ENCODE data around the gene BRAT1. TPM values are rescaled to one million over a fixed set of nuclear protein-coding genes. Genes with fewer than 3 reads are reported as not detected.
A peak's percentile ranks its signal among the peaks of the same experiment; 100 is the strongest.

The BRAT1 gene
- total and polyA plus RNA-seq, 2 donors from 2014 or later, result 18.7 to 23.7 TPM

GRCh38 chr7:2572101-2572842, 16.9 kb upstream of the BRAT1 start:
- H3K27me3 ChIP-seq (ENCODE audit: control insufficient read depth, insufficient read depth, low read length), result no peaks in the 10 kb centered on the region
- no peak overlapping the region for H3K4me3 ChIP-seq (ENCODE audit: low read length in 3 of 3)
- no peak for FAIRE-seq
- no peak for DNase-seq
- intact Hi-C loops (cut with DNase I), result no loop called here
- no peaks in the 10 kb centered on the region for H3K9me3 ChIP-seq (ENCODE audit: control insufficient read depth in 2 of 3, insufficient read depth in 1 of 3, low read length in 3 of 3)
- TF ChIP-seq, protein P1, sequence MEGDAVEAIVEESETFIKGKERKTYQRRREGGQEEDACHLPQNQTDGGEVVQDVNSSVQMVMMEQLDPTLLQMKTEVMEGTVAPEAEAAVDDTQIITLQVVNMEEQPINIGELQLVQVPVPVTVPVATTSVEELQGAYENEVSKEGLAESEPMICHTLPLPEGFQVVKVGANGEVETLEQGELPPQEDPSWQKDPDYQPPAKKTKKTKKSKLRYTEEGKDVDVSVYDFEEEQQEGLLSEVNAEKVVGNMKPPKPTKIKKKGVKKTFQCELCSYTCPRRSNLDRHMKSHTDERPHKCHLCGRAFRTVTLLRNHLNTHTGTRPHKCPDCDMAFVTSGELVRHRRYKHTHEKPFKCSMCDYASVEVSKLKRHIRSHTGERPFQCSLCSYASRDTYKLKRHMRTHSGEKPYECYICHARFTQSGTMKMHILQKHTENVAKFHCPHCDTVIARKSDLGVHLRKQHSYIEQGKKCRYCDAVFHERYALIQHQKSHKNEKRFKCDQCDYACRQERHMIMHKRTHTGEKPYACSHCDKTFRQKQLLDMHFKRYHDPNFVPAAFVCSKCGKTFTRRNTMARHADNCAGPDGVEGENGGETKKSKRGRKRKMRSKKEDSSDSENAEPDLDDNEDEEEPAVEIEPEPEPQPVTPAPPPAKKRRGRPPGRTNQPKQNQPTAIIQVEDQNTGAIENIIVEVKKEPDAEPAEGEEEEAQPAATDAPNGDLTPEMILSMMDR (IDR thresholded peaks at IDR 0.05; ENCODE audit: borderline replicate concordance, extremely low read depth, insufficient read depth), result no peak
- H3K27ac ChIP-seq (ENCODE audit: low read depth in 2 of 2, low read length in 2 of 2), result no peak overlapping the region
- peaks cover 0 to 26% (median 13%) of the 10 kb centered on the region in 3 donors for H3K36me3 ChIP-seq (ENCODE audit: control insufficient read depth in 2 of 3, insufficient read depth in 3 of 3, low read length in 3 of 3)
- H3K4me1 ChIP-seq (ENCODE audit: control insufficient read depth in 2 of 3, insufficient read depth in 2 of 3, low read depth in 1 of 3, low read length in 3 of 3), result no peaks in the 10 kb centered on the region
- H3K9ac ChIP-seq (ENCODE audit: low read length in 3 of 3), result no peak overlapping the region

- TF ChIP-seq, protein P1 (IDR thresholded peaks at IDR 0.05; ENCODE audit: borderline replicate concordance, extremely low read depth, insufficient read depth), result no peak
These were observed 16.1 kb upstream of the BRAT1 start for GRCh38 chr7:2571409-2571808.

GRCh38 chr7:2570021-2570420, 14.7 kb upstream of the BRAT1 start:
- DNase-seq (peak in 1 of 5 donors; percentile 37), FAIRE-seq (no peak)
- TF ChIP-seq, protein P1 (IDR thresholded peaks at IDR 0.05; ENCODE audit: borderline replicate concordance, extremely low read depth, insufficient read depth), result no peak
- Histone ChIP-seq H3K36me3 (ENCODE audit: control insufficient read depth in 2 of 3, insufficient read depth in 3 of 3, low read length in 3 of 3) (peaks cover 0 to 26% (median 13%) of the 10 kb centered on the region in 3 donors), H3K4me1 (ENCODE audit: control insufficient read depth in 2 of 3, insufficient read depth in 2 of 3, low read depth in 1 of 3, low read length in 3 of 3) (peaks cover 0 to 2% (median 1%) of the 10 kb centered on the region in 3 donors), H3K27me3 (ENCODE audit: control insufficient read depth, insufficient read depth, low read length) (no peaks in the 10 kb centered on the region), H3K4me3 (ENCODE audit: low read length in 3 of 3) (no peak overlapping the region), H3K9ac (ENCODE audit: low read length in 3 of 3) (no peak overlapping the region), H3K27ac (ENCODE audit: low read depth in 2 of 2, low read length in 2 of 2) (no peak overlapping the region), H3K9me3 (ENCODE audit: control insufficient read depth in 2 of 3, insufficient read depth in 1 of 3, low read length in 3 of 3) (no peaks in the 10 kb centered on the region)
- intact Hi-C loops (cut with DNase I), result no loop called here

More at GRCh38 chr7:2571409-2571808, 16.1 kb upstream of the BRAT1 start:
- FAIRE-seq (no peak), DNase-seq (no peak)
- Histone ChIP-seq H3K27ac (ENCODE audit: low read depth in 2 of 2, low read length in 2 of 2) (no peak overlapping the region), H3K9ac (ENCODE audit: low read length in 3 of 3) (no peak overlapping the region), H3K27me3 (ENCODE audit: control insufficient read depth, insufficient read depth, low read length) (no peaks in the 10 kb centered on the region), H3K36me3 (ENCODE audit: control insufficient read depth in 2 of 3, insufficient read depth in 3 of 3, low read length in 3 of 3) (peaks cover 0 to 26% (median 13%) of the 10 kb centered on the region in 3 donors), H3K9me3 (ENCODE audit: control insufficient read depth in 2 of 3, insufficient read depth in 1 of 3, low read length in 3 of 3) (no peaks in the 10 kb centered on the region), H3K4me3 (ENCODE audit: low read length in 3 of 3) (no peak overlapping the region), H3K4me1 (ENCODE audit: control insufficient read depth in 2 of 3, insufficient read depth in 2 of 3, low read depth in 1 of 3, low read length in 3 of 3) (no peaks in the 10 kb centered on the region)
- intact Hi-C loops (cut with DNase I), result no loop called here

Measured in kidney (tissue), 14 donors.